AG08396 (cell line): Measurements from ENCODE around the gene EPX.

ENCODE experiments used
- DNase-seq: peaks from one replicate; pipeline ENCODE4 v3.0.0; 2012; ENCODE audit warnings: low spot score, mixed read lengths

Gene EPX

GRCh38 chr17:58252141-58252540, 59.6 kb downstream of the EPX start:
- DNase-seq = no peak

GRCh38 chr17:58253082-58253481, 60.6 kb downstream of the EPX start:
- DNase-seq = no peak
